GM12872 (cell line): ENCODE measurements around the gene LEMD3.

Experiments used
- CTCF ChIP-seq: IDR thresholded peaks from 3 replicates; pipeline ENCODE4 v1.5.1; 2011; ENCODE audit warnings: low read depth, mild to moderate bottlenecking, low read length, moderate library complexity; ENCODE audit not compliant: insufficient read depth

The LEMD3 gene

GRCh38 chr12:65168681-65169319 is 583 bp upstream of the LEMD3 start:
- no peak for TF ChIP-seq CTCF

- TF ChIP-seq CTCF: no peak
Observed at GRCh38 chr12:65170209-65170881, 962 bp downstream of the LEMD3 start.

GRCh38 chr12:65171073-65171472 is 1.7 kb downstream of the LEMD3 start:
- no peak for TF ChIP-seq CTCF

GRCh38 chr12:65171870-65172269 is 2.5 kb downstream of the LEMD3 start:
- TF ChIP-seq CTCF: no peak

GRCh38 chr12:65175385-65175784 is 6.0 kb downstream of the LEMD3 start:
- TF ChIP-seq CTCF: no peak

GRCh38 chr12:65182012-65182739 is 12.8 kb downstream of the LEMD3 start:
- no peak for TF ChIP-seq CTCF

- no peak for TF ChIP-seq CTCF
Observed at GRCh38 chr12:65184176-65184857, 14.9 kb downstream of the LEMD3 start.
